ENCODE measurements around the gene RCBTB2. TPM values are rescaled to one million over a fixed set of nuclear protein-coding genes. Genes with fewer than 3 reads are reported as not detected.

Gene RCBTB2
- polyA plus RNA-seq, 1 donor, result 61.1 TPM

DNA sequence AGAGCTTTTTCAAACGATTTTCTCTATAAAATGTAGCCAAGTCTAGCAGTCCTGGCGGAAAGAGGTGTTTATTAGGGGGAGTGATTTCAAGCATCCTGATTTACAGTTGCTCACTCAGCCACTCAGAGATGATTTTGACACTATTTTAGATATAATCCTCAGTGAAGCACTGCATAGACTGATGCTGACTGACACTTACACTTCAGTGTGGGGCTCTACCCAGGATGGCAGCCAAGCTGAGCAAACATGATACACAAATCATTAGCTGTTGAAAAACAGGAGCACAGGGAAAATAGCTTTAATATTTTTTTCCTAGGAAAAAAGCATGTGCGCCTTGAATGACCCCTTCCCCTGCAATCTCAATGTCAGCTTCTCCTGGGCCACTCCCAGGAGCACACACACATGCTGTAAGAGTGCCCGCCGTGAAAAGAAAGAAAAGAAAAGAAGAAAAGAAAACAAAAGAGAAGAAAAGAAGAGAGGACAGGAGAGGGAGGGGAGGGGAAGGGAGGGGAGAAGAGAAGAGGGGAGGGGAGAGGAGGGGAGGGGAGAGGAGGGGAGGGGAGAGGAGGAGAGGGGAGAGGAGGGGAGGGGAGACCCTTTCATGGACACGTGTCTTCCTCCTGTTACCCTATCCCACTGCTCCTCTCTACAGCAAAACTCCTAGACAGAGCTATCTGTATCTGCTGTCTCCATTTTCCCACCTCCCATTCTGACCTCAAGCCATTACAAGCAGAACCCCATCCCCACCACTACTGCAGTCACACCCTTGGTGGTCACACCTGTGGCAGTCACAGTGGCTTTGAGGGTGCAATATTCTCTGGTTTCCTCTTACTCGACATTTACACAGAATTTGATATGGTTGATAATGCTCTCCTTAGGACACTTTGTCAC lies 36.4 kb downstream of the RCBTB2 start:
- no peak for DNase-seq

DNA sequence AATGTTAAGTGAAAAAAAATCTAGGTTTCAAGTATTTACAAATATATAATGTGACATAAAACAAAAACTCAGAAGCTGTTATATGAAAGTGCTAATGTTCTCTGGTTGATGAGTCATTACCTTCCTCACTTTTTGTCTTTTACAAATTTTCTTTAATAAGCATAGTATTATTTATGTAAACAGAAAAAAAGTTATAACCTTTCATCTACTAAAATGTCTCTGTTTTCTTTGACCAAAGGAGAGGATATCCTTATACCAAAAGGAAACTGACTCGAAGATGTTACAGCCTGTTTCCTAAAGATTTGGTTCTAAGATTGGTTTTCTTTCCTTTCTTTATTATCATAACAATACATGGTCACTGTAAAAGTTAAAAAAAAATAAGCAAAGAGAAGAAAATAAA lies 38.0 kb downstream of the RCBTB2 start:
- no peak for DNase-seq

DNA sequence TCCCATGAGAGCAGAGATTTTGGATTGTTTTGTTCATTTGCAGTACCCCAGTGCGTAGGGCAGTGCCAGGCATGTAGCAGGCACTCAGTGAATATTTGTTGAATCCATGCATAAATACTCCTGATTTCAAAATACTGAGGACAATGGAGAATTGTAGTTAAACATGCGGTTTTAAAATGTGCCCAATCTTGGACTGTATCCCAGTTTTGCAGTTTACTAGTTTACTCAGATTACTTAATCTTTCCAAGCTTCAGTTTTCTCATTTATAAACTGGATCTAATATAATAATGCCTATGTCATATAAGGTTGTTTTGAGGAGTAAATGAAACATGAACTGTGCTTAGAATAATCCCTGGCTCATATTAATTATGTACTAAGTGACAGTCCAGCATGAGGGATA lies 39.0 kb downstream of the RCBTB2 start:
- no peak for DNase-seq

- DNase-seq, result no peak
These were observed 39.7 kb downstream of the RCBTB2 start for GRCh38 chr13:48493066-48493765.

DNA sequence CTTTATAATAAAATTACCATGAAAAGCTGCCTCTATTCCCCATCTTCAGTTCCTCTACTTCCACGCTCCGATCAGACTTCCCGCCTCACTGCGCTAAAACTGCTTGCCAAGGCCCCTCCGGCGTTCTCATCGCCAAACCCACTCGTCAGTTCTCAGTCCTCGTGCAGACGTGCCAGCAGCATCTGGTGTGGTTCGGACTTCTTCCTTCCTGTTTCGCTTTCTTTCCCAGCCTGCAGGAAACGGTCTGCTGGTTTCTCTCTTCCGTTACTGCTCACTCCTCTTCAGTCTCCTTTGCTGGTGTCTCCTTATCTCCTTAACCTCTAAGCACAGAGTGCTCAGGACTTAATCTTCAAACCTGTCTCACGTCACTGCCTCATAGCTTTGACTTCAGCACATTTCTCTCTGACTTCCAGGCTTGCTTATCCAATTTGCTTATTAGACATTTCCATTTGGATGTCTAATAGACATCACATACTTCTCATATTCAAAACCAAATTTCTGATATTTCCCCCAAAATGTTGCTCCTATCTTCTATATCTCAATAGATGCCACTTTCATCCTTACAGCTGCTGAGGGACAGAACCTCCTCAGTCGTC lies 40.3 kb downstream of the RCBTB2 start:
- DNase-seq, result no peak

- no peak for DNase-seq
These were observed 40.8 kb downstream of the RCBTB2 start for GRCh38 chr13:48492096-48492440.

- DNase-seq, result no peak
These were observed 41.3 kb downstream of the RCBTB2 start for GRCh38 chr13:48491423-48492095.

DNA sequence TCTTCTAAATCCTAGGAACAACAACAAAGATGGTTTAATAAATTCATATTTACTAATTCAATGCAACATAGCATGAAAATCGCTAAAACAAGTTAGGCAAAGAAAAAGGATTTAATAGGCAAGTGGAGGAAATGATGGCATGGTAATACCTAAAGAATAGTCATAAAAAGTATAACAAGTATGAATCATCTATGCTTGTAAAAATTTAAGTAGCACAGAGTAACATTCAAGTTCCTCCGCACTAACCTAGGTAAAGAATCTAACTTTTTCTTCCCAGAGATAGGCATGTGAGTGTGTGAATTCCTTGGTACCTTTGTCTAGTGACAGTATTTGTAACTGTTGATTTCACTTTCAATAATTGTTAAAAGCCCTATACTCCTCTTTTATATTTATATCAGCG lies 42.6 kb downstream of the RCBTB2 start:
- no peak for DNase-seq

DNA sequence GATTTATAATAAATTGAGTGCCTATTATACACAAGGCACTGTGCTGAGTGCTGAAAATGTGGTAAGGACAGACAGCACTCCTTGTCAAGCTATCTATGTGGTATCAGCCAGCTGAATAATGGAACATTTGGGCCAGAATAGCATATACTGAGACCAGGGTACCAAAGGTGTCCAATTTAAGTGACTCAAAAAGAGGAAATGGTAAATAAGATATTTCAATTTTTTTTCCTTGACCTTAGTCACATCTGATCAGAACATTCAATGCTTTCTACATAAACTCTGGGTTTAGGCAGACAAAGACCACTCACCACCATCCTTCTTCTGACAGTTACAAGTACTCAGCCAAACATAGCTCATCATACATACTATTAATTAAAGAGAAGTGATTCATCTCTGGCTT lies 43.2 kb downstream of the RCBTB2 start:
- no peak for DNase-seq

DNA sequence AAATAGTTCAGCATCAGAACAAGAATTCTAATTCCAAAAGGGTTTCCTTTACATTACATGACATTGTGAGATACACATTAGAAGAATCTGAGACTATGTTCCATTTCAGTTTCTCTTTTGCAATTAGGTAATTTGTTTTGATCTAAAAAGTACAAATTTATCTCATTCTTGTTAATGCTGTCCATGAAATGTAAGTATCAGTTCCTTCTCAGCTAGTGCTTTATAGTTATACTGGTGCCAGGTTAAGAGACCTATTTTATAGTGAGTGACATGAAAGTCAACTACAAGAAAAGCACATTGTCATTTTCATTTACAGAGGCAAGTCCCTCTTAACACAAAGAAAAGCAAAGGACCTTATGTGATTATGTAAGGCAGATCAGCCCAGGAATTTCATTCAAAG lies 43.9 kb downstream of the RCBTB2 start:
- DNase-seq, result no peak

- DNase-seq, result no peak
These were observed 44.9 kb downstream of the RCBTB2 start for GRCh38 chr13:48487968-48488367.

DNA sequence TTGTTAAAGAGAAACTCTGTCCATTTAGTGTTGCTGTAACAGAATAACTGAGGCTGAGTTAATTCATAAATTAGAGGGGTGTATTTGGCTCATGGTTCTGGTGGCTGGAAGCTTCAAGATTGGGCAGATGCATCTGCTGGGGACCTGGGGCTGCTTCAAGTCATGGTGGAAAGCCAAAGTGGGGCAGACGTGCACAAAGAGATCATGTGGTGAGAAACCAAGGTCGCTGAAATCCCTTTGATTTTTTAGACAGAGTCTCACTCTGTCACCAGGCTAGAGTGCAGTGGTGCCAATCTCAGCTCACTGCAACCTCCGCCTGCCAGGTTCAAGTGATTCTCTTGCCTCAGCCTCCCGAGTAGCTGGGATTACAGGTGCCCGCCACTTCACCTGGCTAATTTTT lies 46.0 kb downstream of the RCBTB2 start:
- DNase-seq, result no peak

DNA sequence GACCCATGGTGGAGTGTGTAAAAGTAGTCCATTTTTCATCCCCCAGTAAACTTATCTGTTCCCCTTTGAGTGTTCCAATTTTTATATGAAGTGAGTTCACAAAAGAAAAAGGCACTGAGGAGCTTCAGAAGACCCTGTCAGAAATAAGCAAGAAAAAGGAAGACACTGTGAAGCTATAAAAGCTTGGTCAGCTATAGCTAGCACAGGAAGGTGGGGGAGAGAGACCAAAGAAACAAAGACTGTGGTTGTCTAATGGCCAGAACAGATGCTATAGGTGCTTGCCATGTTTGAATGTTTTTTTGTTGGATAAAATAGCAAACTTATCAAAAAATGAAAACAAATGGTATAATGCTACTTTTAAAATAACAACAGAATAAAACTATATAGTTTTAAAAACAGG lies 46.5 kb downstream of the RCBTB2 start:
- no peak for DNase-seq

GRCh38 chr13:48485432-48485831 lies 47.4 kb downstream of the RCBTB2 start:
- no peak for DNase-seq

DNA sequence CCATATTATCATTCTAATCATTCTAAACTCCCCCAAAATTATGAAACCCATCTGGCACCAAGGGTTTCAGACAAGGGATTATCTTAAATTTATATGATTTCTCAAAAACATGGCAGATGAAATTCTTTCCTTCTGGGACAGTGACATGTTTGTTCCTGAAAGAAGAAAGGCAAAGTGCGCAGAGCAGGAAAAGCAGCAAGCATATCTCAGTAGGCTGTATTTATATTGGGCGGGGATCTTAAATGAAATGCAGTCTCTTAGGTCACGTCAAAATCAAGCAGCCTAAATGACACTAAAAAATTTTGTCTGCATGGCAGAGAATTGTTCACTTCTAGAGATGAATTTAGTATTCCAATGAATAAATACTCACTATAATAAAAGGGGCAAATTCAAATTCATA lies 49.3 kb downstream of the RCBTB2 start:
- no peak for DNase-seq

DNA sequence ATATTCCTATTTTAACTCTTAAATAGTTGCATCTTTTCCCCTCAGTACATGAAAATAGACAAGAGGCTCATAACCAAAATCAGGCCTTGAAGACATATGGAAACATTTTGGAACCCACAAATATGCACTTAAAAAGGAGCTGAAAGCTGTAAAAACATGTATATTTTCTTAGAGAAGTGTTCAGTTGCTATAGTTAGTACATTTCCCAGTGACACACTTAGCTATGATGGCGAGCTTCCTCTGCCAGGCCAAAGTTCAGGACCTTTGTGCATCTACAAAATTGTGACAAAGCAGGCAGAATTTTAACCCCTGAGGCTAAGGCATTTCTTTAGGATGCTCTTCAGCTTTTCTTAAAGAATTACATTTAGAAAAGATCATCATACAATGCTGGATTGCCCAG lies 54.5 kb downstream of the RCBTB2 start:
- no peak for DNase-seq

- DNase-seq, result no peak
These were observed 55.6 kb downstream of the RCBTB2 start for GRCh38 chr13:48477191-48477855.

DNA sequence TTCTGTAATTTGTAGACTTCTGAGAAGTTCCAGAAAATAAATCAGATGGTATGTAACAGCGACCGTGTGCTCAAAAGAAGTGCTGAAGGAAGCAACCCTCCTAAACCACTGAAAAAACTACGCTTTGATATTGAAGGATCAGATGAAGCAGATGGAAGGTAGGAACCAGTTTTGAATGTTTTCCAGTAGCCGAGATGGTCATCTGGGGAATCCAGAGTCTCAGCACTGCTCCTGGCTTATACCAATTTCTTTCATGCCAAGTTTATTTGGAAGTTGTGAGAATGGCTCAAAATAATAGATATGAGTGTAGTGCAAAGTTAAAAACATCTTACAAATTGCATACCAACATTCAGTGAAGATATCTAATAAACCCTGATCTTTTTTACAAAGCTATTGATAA lies 56.2 kb downstream of the RCBTB2 start:
- no peak for DNase-seq

- DNase-seq, result no peak
These were observed 56.7 kb downstream of the RCBTB2 start for GRCh38 chr13:48476215-48476614.

GRCh38 chr13:48475230-48475629 lies 57.6 kb downstream of the RCBTB2 start:
- DNase-seq, result no peak

- no peak for DNase-seq
These were observed 75.2 kb downstream of the RCBTB2 start for GRCh38 chr13:48457578-48458242.

- no peak for DNase-seq
These were observed 76.3 kb downstream of the RCBTB2 start for GRCh38 chr13:48456546-48456945.

All from left kidney (tissue), 2 donors.